H1 (cell line): ENCODE data around the gene PPP1R1C. TPM values are rescaled to one million over a fixed set of nuclear protein-coding genes. Genes with fewer than 3 reads are reported as not detected.

Source experiments
- CTCF ChIA-PET: fragments of 300-600 bp; sonication (Branson Sonifier 250); formaldehyde crosslinking; loops from one replicate; lab custom pipeline; 2021; ENCODE audit not compliant: partially characterized antibody; lab: Charles Lee
- POLR2A ChIA-PET: fragments of 300-600 bp; sonication (Branson Sonifier 250); formaldehyde crosslinking; loops from one replicate; lab custom pipeline; 2021; ENCODE audit warnings: inconsistent platforms; ENCODE audit not compliant: partially characterized antibody; lab: Charles Lee
- DNase-seq, 2 experiments: peaks; one replicate each; pipeline versions ENCODE4 v3.0.0 to v3.0.0-alpha.2; 2010 to 2022; ENCODE audit warnings: low spot score in 2 of 2, low read depth in 1 of 2, mixed read lengths in 1 of 2
- FAIRE-seq: peaks from 2 replicates; lab custom pipeline; 2011; peaks lifted over from hg19 to GRCh38; lab: Jason Lieb, UNC
- H2AFZ ChIP-seq: 2 replicates; pipeline ENCODE4 v1.8.1; 2012; ENCODE audit warnings: low read length, inconsistent platforms
- H2AK5ac ChIP-seq: 2 replicates; pipeline ENCODE4 v1.6.1; 2013; ENCODE audit warnings: low read depth, low read length
- H2BK120ac ChIP-seq: replicated peaks from 2 replicates; pipeline ENCODE3; 2013; ENCODE audit warnings: low read depth, low read length, inconsistent platforms
- H2BK12ac ChIP-seq: 2 replicates; pipeline ENCODE4 v1.6.1; 2013; ENCODE audit warnings: low read depth, low read length
- H2BK15ac ChIP-seq: 2 replicates; pipeline ENCODE4 v1.6.1; 2013; ENCODE audit warnings: low read length
- H2BK20ac ChIP-seq: 2 replicates; pipeline ENCODE4 v1.6.1; 2013; ENCODE audit warnings: low read length
- H2BK5ac ChIP-seq: 2 replicates; pipeline ENCODE4 v1.6.1; 2013; ENCODE audit warnings: low read depth, low read length
- H3K14ac ChIP-seq: 2 replicates; pipeline ENCODE4 v1.6.1; 2013; ENCODE audit warnings: inconsistent platforms; ENCODE audit not compliant: insufficient read length
- H3K18ac ChIP-seq: 2 replicates; pipeline ENCODE4 v1.6.1; 2013; ENCODE audit warnings: low read length; ENCODE audit errors: extremely low read depth
- H3K23ac ChIP-seq: 2 replicates; pipeline ENCODE4 v1.6.1; 2013; ENCODE audit warnings: inconsistent platforms; ENCODE audit not compliant: insufficient read length
- H3K23me2 ChIP-seq: 2 replicates; pipeline ENCODE4 v1.6.1; 2013; ENCODE audit warnings: low read depth, low read length
- H3K27ac ChIP-seq: 2 replicates; pipeline ENCODE4 v1.6.1; 2011; ENCODE audit warnings: low read depth, low read length, inconsistent platforms
- H3K27me3 ChIP-seq, 4 experiments: replicated peaks in 1 of 4; 1 replicate in 1 of 4; 2 replicates in 3 of 4; pipeline versions ENCODE4 v1.6.1 to v1.8.1; 2011 to 2013; ENCODE audit warnings: low read length in 3 of 4, mild to moderate bottlenecking in 3 of 4, inconsistent platforms in 2 of 4, mixed read lengths in 2 of 4, moderate library complexity in 1 of 4; ENCODE audit not compliant: control insufficient read depth in 3 of 4, insufficient read depth in 3 of 4; ENCODE audit errors: extremely low read depth in 1 of 4
- H3K36me3 ChIP-seq, 4 experiments: 2 replicates each; pipeline versions ENCODE4 v1.6.1 to v1.8.1; 2011 to 2013; ENCODE audit warnings: mild to moderate bottlenecking in 4 of 4, low read length in 3 of 4, moderate library complexity in 2 of 4, control low read depth in 1 of 4, inconsistent platforms in 1 of 4; ENCODE audit not compliant: insufficient read depth in 4 of 4, control insufficient read depth in 2 of 4
- H3K4ac ChIP-seq: replicated peaks from 2 replicates; pipeline ENCODE3; 2013; ENCODE audit warnings: low read length, low read depth, mixed read lengths, inconsistent platforms; ENCODE audit not compliant: insufficient read length
- H3K4me1 ChIP-seq, 4 experiments: replicated peaks in 1 of 4; 1 replicate in 1 of 4; 2 replicates in 3 of 4; pipeline versions ENCODE4 v1.6.1 to v1.8.1; 2011 to 2013; ENCODE audit warnings: low read length in 3 of 4, inconsistent platforms in 2 of 4, mixed read lengths in 1 of 4; ENCODE audit not compliant: insufficient read depth in 4 of 4, control insufficient read depth in 3 of 4
- H3K4me2 ChIP-seq, 2 experiments: 2 replicates each; pipeline versions ENCODE4 v1.6.1 to v1.8.1; 2011 to 2013; ENCODE audit warnings: low read depth in 2 of 2, low read length in 2 of 2, control low read depth in 1 of 2, inconsistent platforms in 1 of 2, mild to moderate bottlenecking in 1 of 2; ENCODE audit not compliant: insufficient read depth in 1 of 2
- H3K4me3 ChIP-seq, 4 experiments: fragments of 200-600, 300-600 bp in 1 of 4; sonication (generic), shearing (Covaris generic), sonication (Bioruptor Twin) in 1 of 4; 2 replicates each; pipeline versions ENCODE4 v1.5.1 to v1.8.1; 2011 to 2016; ENCODE audit warnings: low read length in 4 of 4, low read depth in 3 of 4, control low read depth in 2 of 4, inconsistent platforms in 2 of 4, mild to moderate bottlenecking in 2 of 4, mixed read lengths in 1 of 4, moderate library complexity in 1 of 4; ENCODE audit not compliant: insufficient read depth in 2 of 4; ENCODE audit errors: extremely low read depth in 1 of 4
- H3K56ac ChIP-seq: replicated peaks from 2 replicates; pipeline ENCODE3; 2013; ENCODE audit warnings: low read depth, mild to moderate bottlenecking, mixed read lengths, low read length, inconsistent platforms; ENCODE audit not compliant: insufficient read length
- H3K79me1 ChIP-seq: 2 replicates; pipeline ENCODE4 v1.6.1; 2013; ENCODE audit warnings: low read depth, low read length, control low read depth
- H3K79me2 ChIP-seq, 2 experiments: 2 replicates each; pipeline versions ENCODE4 v1.6.1 to v1.8.1; 2012 to 2013; ENCODE audit warnings: low read length in 2 of 2, mild to moderate bottlenecking in 2 of 2, inconsistent platforms in 1 of 2; ENCODE audit not compliant: insufficient read depth in 2 of 2, control insufficient read depth in 1 of 2
- H3K9ac ChIP-seq, 4 experiments: replicated peaks in 1 of 4; 1 replicate in 1 of 4; 2 replicates in 3 of 4; pipeline versions ENCODE4 v1.6.1 to v1.8.1; 2011 to 2013; ENCODE audit warnings: low read depth in 3 of 4, low read length in 3 of 4, control low read depth in 2 of 4, mild to moderate bottlenecking in 2 of 4, moderate library complexity in 2 of 4, inconsistent platforms in 1 of 4; ENCODE audit errors: extremely low read depth in 1 of 4
- H3K9me3 ChIP-seq, 2 experiments: 2 replicates each; pipeline versions ENCODE4 v1.6.1 to v1.8.1; 2012 to 2013; ENCODE audit warnings: mild to moderate bottlenecking in 2 of 2, moderate library complexity in 2 of 2, control low read depth in 1 of 2, inconsistent platforms in 1 of 2, low read depth in 1 of 2, low read length in 1 of 2, mixed read lengths in 1 of 2; ENCODE audit not compliant: insufficient read depth in 2 of 2
- H4K20me1 ChIP-seq, 2 experiments: replicated peaks in 1 of 2; 2 replicates each; pipeline versions ENCODE3 to v1.8.1; 2011 to 2013; ENCODE audit warnings: inconsistent platforms in 2 of 2, low read length in 2 of 2, mild to moderate bottlenecking in 1 of 2; ENCODE audit not compliant: insufficient read depth in 2 of 2, control insufficient read depth in 1 of 2
- H4K5ac ChIP-seq: 2 replicates; pipeline ENCODE4 v1.6.1; 2013; ENCODE audit warnings: low read length, low read depth, mixed read lengths, inconsistent platforms; ENCODE audit not compliant: insufficient read length
- H4K8ac ChIP-seq: 2 replicates; pipeline ENCODE4 v1.8.0; 2013; ENCODE audit warnings: mild to moderate bottlenecking, moderate library complexity, low read length, inconsistent platforms; ENCODE audit not compliant: insufficient read depth; ENCODE audit errors: extremely low read depth
- H4K91ac ChIP-seq: replicated peaks from 2 replicates; pipeline ENCODE3; 2013; ENCODE audit warnings: low read length, mixed read lengths, inconsistent platforms; ENCODE audit not compliant: insufficient read length
- ATF3 ChIP-seq: IDR thresholded peaks from 2 replicates; pipeline ENCODE4 v1.6.1; 2011; ENCODE audit warnings: low read depth, mild to moderate bottlenecking, low read length; ENCODE audit not compliant: insufficient read depth
- HDAC6 ChIP-seq: IDR thresholded peaks from one replicate; pipeline ENCODE4 v1.7.1; 2012; ENCODE audit warnings: low read depth, mild to moderate bottlenecking, inconsistent platforms, low read length, moderate library complexity
- WGBS, 2 experiments: shearing (Covaris generic) in 1 of 2; methylation state at CpG; one replicate each; pipeline versions ENCODE4 v1.1.6 to v1.1.7; 2013 to 2015; ENCODE audit warnings: low lambda C conversion rate in 2 of 2, mixed read lengths in 2 of 2, inconsistent platforms in 1 of 2, low coverage in 1 of 2, missing lambda C conversion rate in 1 of 2; ENCODE audit not compliant: insufficient replicate concordance in 2 of 2, insufficient coverage in 1 of 2, insufficient read length in 1 of 2; ENCODE audit errors: extremely low coverage in 1 of 2, missing lambda C conversion rate in 1 of 2; 5-methylcytosine and 5-hydroxymethylcytosine counted together
- polyA plus RNA-seq, 7 experiments: library from polyadenylated mRNA; depleted of rRNA in 3 of 7; stranded (reverse) in 5 of 7; unstranded in 2 of 7; fragments of >200 nt in 5 of 7; fragments of 200-250 nt in 2 of 7; gene quantifications; 1 replicate in 5 of 7; 2 replicates in 1 of 7; 4 replicates in 1 of 7; pipeline versions ENCODE4 v1.2.1 to v1.2.3, GENCODE V29; 2011 to 2013; ENCODE audit warnings: missing spikeins in 2 of 7, mixed read lengths in 2 of 7
- total RNA-seq: library from RNA; stranded (reverse); fragmentation: NEBNext Ultra II Directional; extraction: Animal tissue kit (Norgen Biotek cat#: 25700); gene quantifications from 2 replicates; pipeline ENCODE4 v1.2.1, GENCODE V29; 2021

The PPP1R1C gene
- total and polyA plus RNA-seq, 2 of the 8 experiments (the other 6 are each of a cell fraction or from before 2014, with no cell fraction given), result 1.3 to 5.3 TPM

GRCh38 chr2:182073613-182074012 is 88.0 kb downstream of the PPP1R1C start:
- no peak overlapping the region for H3K23ac ChIP-seq
- H2BK15ac ChIP-seq, result no peak overlapping the region
- no peak overlapping the region for H3K27ac ChIP-seq
- TF ChIP-seq HDAC6 (no peak), ATF3 (no peak)
- no peak overlapping the region for H2BK12ac ChIP-seq
- H3K79me1 ChIP-seq, result no peaks in the 10 kb centered on the region
- H3K18ac ChIP-seq, result no peak overlapping the region
- H4K91ac ChIP-seq, result no peak overlapping the region
- H2BK20ac ChIP-seq, result no peak overlapping the region
- H2AFZ ChIP-seq, result no peak overlapping the region
- CTCF ChIA-PET, result interaction anchor here (0.5 to 2.4 kb wide), 5 partner anchors 10 to 1403 kb away, joined by 3 to 8 read pairs (median 4); no protein-coding TSS in a partner anchor
- no peaks in the 10 kb centered on the region for H3K23me2 ChIP-seq
- H3K79me2 ChIP-seq, result no peaks in the 10 kb centered on the region
- POLR2A ChIA-PET, result no interaction called here
- no peak overlapping the region for H3K56ac ChIP-seq
- no peak overlapping the region for H2BK120ac ChIP-seq
- H4K5ac ChIP-seq, result no peak overlapping the region
- 82% methylated on average over 3 of the region's 3 CpGs; no CpG with 5 or more reads in 1 of the 2 experiments for WGBS, 2 experiments
- H3K14ac ChIP-seq, result no peak overlapping the region
- no peak for DNase-seq
- FAIRE-seq, result no peak
- H3K27me3 ChIP-seq, result no peaks in the 10 kb centered on the region
- no peaks in the 10 kb centered on the region for H4K20me1 ChIP-seq
- H3K4me1 ChIP-seq, result peaks cover 0 to 4% (median 0%) of the 10 kb centered on the region in 4 experiments; a peak in 1 of 7 replicates
- H3K9ac ChIP-seq, result no peak overlapping the region
- H3K4ac ChIP-seq, result no peak overlapping the region
- no peak overlapping the region for H4K8ac ChIP-seq
- no peaks in the 10 kb centered on the region for H3K9me3 ChIP-seq
- H2AK5ac ChIP-seq, result no peak overlapping the region
- no peak overlapping the region for H3K4me2 ChIP-seq
- no peaks in the 10 kb centered on the region for H3K36me3 ChIP-seq
- no peak overlapping the region for H2BK5ac ChIP-seq
- no peak overlapping the region for H3K4me3 ChIP-seq
